T-helper 17 cell (primary cell): Measurements from ENCODE around the gene CNGB1. TPM values are rescaled to one million over a fixed set of nuclear protein-coding genes. Genes with fewer than 3 reads are reported as not detected.
"Not testable (repeated sequence)": the region's sequence is repeated elsewhere in the genome, so short reads cannot be mapped to it uniquely, and the experiment has no call there.

Source experiments
- ATAC-seq: fragments of 150-1000 bp; cut with Tn5 transposase; 2 replicates; pipeline ENCODE4 v1.10.0; 2021; ENCODE audit warnings: mild to moderate bottlenecking, moderate library complexity
- DNase-seq, 3 donors: peaks; one replicate each; pipeline versions ENCODE4 v3.0.0 to v3.0.0-alpha.2; 2020 to 2021
- H3K9me3 ChIP-seq: one replicate; pipeline ENCODE4 v1.7.0; 2013; ENCODE audit warnings: low read length, mild to moderate bottlenecking; ENCODE audit not compliant: control insufficient read depth, poor library complexity, severe bottlenecking
- H3K27ac Mint-ChIP-seq: one replicate; pipeline ENCODE4 v1.8.0; 2022; ENCODE audit warnings: mild to moderate bottlenecking, moderate library complexity, mixed read lengths
- H3K27me3 Mint-ChIP-seq: one replicate; pipeline ENCODE4 v1.8.0; 2022; ENCODE audit warnings: mixed read lengths
- H3K36me3 Mint-ChIP-seq: one replicate; pipeline ENCODE4 v1.8.0; 2022; ENCODE audit warnings: low read depth, mixed read lengths
- H3K4me1 Mint-ChIP-seq: one replicate; pipeline ENCODE4 v1.8.0; 2022; ENCODE audit warnings: mild to moderate bottlenecking, mixed read lengths
- H3K4me3 Mint-ChIP-seq: one replicate; pipeline ENCODE4 v1.8.0; 2022; ENCODE audit warnings: mild to moderate bottlenecking, moderate library complexity, mixed read lengths
- total RNA-seq, 4 donors: library from RNA in 2 of 4; stranded (reverse) in 2 of 4; gene quantifications; one replicate each; pipeline ENCODE4 v1.2.3 and lab custom pipeline; 2022 to 2026

CNGB1 gene
- total RNA-seq, 2 donors from 2014 or later = not detected

DNA sequence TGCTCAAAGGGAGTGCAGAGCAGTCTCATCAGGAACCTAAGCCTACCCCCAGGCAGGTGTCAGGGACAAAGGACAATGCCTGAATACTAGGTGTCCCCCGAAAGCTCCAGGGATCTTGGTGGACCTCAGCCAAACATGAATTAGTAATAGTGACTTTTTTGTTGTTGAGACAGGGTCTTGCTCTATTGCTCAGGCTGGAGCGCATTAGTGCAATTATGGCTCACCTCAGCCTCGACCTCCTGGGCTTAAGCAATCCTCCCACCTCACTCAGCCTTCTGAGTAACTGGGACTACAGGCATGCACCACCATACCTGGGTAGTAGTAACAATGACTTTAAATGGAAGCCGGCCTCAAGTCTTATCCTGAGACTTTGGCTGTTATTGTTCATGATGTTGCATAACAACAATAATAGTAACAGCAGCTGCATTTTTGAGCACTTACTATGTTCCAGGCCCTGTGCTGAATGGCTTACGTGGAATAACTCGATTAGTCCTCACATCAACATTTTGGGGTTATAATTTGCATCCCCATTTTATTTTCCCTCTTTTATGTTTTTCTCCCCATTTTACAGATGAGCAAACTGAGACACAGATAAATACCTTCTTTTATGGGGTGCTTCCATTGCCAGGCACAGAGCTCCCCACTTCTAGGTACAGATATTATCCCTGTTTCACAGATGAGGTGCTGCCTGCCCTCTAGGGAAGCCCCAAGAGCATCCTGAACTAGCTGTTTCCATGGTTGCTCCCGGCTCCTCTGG lies 19.5 kb downstream of the CNGB1 start:
- peaks cover 2% of the 10 kb centered on the region for H3K4me1 Mint-ChIP-seq
- ATAC-seq = no peak
- no peaks in the 10 kb centered on the region for H3K36me3 Mint-ChIP-seq
- no peak overlapping the region for H3K27ac Mint-ChIP-seq
- H3K27me3 Mint-ChIP-seq = peaks cover 15% of the 10 kb centered on the region
- DNase-seq = no peak
- no peaks in the 10 kb centered on the region for H3K9me3 ChIP-seq
- no peak overlapping the region for H3K4me3 Mint-ChIP-seq

DNA sequence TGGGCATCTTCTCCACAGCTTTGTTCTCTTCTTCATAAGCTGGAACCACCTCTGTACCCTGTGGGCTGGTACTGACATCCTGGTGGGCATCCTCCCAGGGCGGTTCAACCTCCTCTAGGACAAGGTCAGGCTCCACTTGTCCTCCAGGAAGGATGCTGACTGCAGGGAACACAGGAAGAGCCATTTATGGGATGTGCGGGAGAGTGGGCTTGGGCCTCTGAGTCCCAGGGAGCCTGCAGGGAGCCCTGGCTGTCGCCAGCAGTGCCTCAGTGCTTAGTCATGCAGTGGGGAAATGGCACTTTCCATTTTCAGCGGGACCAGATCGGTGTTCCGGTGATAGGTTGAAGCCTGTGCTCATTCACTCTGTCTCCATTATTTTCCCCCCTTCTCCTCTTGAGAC lies 20.5 kb downstream of the CNGB1 start:
- H3K9me3 ChIP-seq = no peaks in the 10 kb centered on the region
- H3K4me1 Mint-ChIP-seq = peaks cover 2% of the 10 kb centered on the region
- ATAC-seq (no peak), DNase-seq (no peak)
- H3K27ac Mint-ChIP-seq = no peak overlapping the region
- H3K36me3 Mint-ChIP-seq = no peaks in the 10 kb centered on the region
- no peak overlapping the region for H3K4me3 Mint-ChIP-seq
- H3K27me3 Mint-ChIP-seq = peaks cover 15% of the 10 kb centered on the region

- Mint-ChIP-seq H3K4me1 (peaks cover 2% of the 10 kb centered on the region), H3K36me3 (no peaks in the 10 kb centered on the region), H3K4me3 (no peak overlapping the region), H3K27me3 (peaks cover 15% of the 10 kb centered on the region), H3K27ac (no peak overlapping the region)
- no peaks in the 10 kb centered on the region for H3K9me3 ChIP-seq
- DNase-seq (no peak), ATAC-seq (no peak)
Observed at GRCh38 chr16:57949595-57950238, 21.2 kb downstream of the CNGB1 start.

DNA sequence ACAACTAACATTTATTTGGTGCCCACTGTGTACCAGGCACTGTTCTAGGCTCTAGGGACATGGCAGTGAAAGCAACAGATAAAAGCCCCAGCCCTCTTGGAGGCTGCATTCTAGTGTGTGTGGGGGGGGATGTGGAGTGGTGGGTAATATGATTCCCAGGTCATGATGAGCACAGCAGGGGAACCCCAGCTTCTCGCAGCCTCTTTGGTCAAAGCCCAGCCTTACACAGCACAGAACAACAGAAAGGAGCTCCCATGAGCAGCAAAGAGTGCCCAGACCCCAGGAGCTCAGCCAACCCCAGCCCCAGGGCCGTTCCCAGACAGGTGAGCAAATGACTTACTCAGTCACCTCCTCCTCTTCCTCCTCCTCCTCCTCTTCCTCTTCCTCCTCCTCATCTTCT lies 21.9 kb downstream of the CNGB1 start:
- no peak overlapping the region for H3K4me3 Mint-ChIP-seq
- H3K4me1 Mint-ChIP-seq = peaks cover 2% of the 10 kb centered on the region

GRCh38 chr16:57948027-57948426 lies 22.9 kb downstream of the CNGB1 start:
- H3K9me3 ChIP-seq = no peaks in the 10 kb centered on the region
- Mint-ChIP-seq H3K36me3 (no peaks in the 10 kb centered on the region), H3K4me1 (peaks cover 2% of the 10 kb centered on the region), H3K27me3 (peaks cover 15% of the 10 kb centered on the region), H3K4me3 (no peak overlapping the region), H3K27ac (no peak overlapping the region)
- no peak for ATAC-seq
- no peak for DNase-seq

More for the DNA sequence above, 21.9 kb downstream of the CNGB1 start:
- ATAC-seq = no peak
- H3K27ac Mint-ChIP-seq = no peak overlapping the region
- no peak for DNase-seq
- H3K9me3 ChIP-seq = no peaks in the 10 kb centered on the region
- peaks cover 15% of the 10 kb centered on the region for H3K27me3 Mint-ChIP-seq
- H3K36me3 Mint-ChIP-seq = no peaks in the 10 kb centered on the region

DNA sequence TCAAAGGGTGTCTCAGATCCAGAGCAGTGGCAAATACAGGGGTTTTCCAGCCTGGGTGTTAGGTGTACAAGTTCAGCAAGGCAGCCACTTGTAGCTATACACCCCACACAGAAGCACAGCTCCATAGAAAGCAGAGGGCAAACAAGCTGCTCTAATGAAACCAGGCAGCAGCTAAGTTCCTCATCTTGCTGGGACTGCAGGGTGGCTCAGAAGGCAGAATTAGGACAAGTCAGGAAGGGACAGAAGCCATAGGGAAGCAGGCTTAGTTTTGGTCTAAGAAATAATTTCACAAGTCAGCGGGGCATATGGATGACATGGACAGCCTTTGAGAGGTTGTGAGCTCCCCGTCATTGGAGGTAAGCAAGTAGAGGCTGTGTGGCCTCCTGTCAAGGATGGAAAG lies 23.7 kb downstream of the CNGB1 start:
- peaks cover 15% of the 10 kb centered on the region for H3K27me3 Mint-ChIP-seq

DNA sequence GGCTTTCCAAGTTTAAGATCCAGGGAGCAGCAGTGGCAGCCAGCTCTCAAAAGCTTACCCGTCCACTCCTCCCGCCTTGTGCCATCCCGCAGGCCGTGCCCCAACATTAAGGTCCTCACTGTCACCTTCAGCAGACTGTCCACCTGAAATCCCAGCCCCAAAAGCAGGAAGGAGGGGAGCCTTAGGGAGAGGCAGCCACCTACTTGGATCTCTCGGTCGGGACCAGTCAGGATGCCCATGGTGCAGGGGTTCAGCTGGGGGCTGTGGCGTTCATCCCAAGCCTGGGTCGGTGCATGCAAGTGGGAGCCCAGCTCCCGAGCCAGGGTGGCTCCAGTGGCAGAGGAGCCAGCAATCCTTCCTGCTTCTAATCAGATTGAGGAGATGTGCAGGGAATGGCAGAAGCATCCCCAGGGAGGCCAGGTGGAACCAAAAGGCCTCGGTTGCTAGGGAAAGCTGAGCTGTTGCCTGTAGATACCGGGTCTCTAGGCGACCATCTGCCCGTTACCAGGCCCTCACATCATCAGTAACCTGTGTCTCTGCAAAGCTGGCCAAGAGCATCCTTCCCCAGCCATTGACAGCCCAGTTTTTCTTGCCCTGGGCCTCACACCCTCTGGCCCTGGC lies 24.6 kb downstream of the CNGB1 start:
- Mint-ChIP-seq H3K36me3 (no peaks in the 10 kb centered on the region), H3K27me3 (peaks cover 11% of the 10 kb centered on the region), H3K27ac (no peak overlapping the region), H3K4me3 (no peak overlapping the region), H3K4me1 (no peaks in the 10 kb centered on the region)
- ATAC-seq (no peak), DNase-seq (no peak)
- no peaks in the 10 kb centered on the region for H3K9me3 ChIP-seq

More for the DNA sequence above, 23.7 kb downstream of the CNGB1 start:
- H3K9me3 ChIP-seq = no peaks in the 10 kb centered on the region
- DNase-seq = no peak
- Mint-ChIP-seq H3K36me3 (no peaks in the 10 kb centered on the region), H3K27ac (no peak overlapping the region), H3K4me3 (no peak overlapping the region), H3K4me1 (no peaks in the 10 kb centered on the region)
- no peak for ATAC-seq

DNA sequence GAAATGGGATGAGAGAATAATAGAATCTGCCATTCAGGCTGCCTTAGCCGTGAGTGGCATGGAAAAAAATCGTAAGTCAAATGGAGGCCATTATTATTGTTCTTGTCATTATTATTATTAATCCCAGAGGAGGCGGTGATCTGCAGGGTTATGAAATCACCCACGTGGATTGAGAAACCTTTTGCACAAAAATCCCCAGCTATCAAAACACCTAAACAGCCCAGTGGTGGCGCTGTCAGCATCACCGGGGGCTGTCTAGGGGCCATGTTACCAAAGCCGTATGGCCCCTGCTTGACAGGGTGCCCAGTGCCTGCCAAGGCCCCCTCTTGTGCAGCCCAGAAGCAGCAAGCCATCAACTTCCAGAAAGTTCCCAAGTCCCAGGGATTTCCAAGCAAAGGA lies 25.2 kb downstream of the CNGB1 start:
- no peaks in the 10 kb centered on the region for H3K9me3 ChIP-seq
- DNase-seq = no peak
- H3K36me3 Mint-ChIP-seq = no peaks in the 10 kb centered on the region
- peaks cover 6% of the 10 kb centered on the region for H3K27me3 Mint-ChIP-seq
- no peaks in the 10 kb centered on the region for H3K4me1 Mint-ChIP-seq
- H3K27ac Mint-ChIP-seq = no peak overlapping the region
- H3K4me3 Mint-ChIP-seq = no peak overlapping the region
- no peak for ATAC-seq

GRCh38 chr16:57944970-57945739 lies 25.8 kb downstream of the CNGB1 start:
- Mint-ChIP-seq H3K27me3 (peaks cover 4% of the 10 kb centered on the region), H3K4me1 (no peaks in the 10 kb centered on the region)
- no peak for DNase-seq

DNA sequence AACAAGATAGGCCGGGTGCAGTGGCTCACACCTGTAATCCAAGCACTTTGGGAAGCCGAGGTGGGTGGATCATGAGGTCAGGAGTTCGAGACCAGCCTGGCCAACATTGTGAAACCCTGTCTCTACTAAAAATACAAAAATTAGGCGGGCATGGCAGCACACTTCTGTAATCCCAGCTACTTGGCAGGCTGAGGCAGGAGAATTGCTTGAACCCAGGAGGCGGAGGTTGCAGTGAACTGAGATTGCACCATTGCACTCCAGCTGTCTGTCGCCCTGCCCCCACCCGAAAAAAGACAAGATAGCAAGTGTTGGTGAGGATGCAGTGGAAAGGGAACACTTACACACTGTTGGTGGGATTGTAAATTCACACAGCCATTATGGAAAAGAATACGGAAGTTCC lies 27.5 kb downstream of the CNGB1 start:
- not testable (repeated sequence) for H3K27me3 Mint-ChIP-seq, ATAC-seq, H3K4me3 Mint-ChIP-seq, H3K27ac Mint-ChIP-seq, H3K4me1 Mint-ChIP-seq, H3K36me3 Mint-ChIP-seq, H3K9me3 ChIP-seq, DNase-seq

More at GRCh38 chr16:57944970-57945739, 25.8 kb downstream of the CNGB1 start:
- H3K9me3 ChIP-seq = no peaks in the 10 kb centered on the region
- Mint-ChIP-seq H3K27ac (no peak overlapping the region), H3K36me3 (no peaks in the 10 kb centered on the region), H3K4me3 (no peak overlapping the region)
- ATAC-seq = no peak

DNA sequence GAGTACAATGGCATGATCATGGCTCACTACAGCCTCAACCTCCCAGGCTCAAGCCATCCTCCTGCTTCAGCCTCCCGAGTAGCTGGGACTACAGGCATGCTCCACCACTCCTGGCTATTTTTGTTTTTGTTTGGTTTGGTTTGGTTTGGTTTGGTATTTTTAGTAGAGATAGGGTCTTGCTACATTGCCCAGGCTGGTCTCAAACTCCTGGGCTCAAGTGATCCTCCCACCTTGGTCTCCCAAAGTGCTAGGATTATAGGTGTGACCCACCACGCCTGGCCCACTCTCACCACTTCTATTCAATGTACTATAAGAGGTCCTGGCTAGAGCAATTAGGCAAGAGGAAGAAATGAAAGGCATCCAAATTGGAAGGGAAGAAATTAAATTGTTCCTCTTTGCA lies 29.0 kb downstream of the CNGB1 start:
- peaks cover 13% of the 10 kb centered on the region for H3K27me3 Mint-ChIP-seq
- not testable (repeated sequence) for H3K9me3 ChIP-seq, DNase-seq, H3K36me3 Mint-ChIP-seq, H3K4me1 Mint-ChIP-seq, H3K4me3 Mint-ChIP-seq, ATAC-seq, H3K27ac Mint-ChIP-seq

DNA sequence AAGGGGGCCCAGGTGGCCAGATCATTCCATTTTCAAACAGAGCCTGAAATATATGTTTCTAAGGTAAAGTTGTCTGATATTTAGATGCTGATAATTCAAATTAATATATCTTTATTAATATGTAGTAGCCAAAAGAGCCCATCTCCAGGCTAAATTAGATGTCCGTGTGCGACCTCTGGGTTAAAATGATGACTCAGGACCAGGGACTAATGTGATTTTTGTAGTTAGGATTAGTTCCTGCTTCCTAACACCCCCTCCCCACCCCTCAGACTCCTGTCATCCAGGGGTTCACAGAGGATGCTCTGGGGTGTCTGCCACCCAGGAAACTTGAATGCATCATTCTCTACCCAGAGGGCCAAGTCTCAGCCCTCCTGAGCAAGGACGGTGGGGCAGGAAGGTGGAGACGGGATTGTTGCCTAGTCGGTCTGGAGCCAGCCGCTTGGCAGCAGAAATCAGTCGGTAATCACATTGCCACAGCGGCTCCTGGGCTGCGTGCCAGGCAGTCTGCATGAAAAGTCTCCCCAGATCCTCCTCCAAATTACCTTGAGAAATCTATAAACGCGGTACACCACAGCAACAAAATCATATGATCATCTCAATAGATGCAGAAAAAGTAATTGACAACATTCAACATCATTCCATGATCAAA lies 29.8 kb downstream of the CNGB1 start:
- DNase-seq (no peak), ATAC-seq (no peak)
- Mint-ChIP-seq H3K27me3 (peaks cover 20% of the 10 kb centered on the region), H3K27ac (no peak overlapping the region), H3K4me3 (no peak overlapping the region), H3K36me3 (peaks cover 2% of the 10 kb centered on the region), H3K4me1 (no peaks in the 10 kb centered on the region)
- no peaks in the 10 kb centered on the region for H3K9me3 ChIP-seq
